GM23338 (cell line): ENCODE data around the gene METTL17. TPM values are rescaled to one million over a fixed set of nuclear protein-coding genes. Genes with fewer than 3 reads are reported as not detected.

Source experiments
- ATAC-seq: fragments of 200-7000 bp; cut with Tn5 transposase; 3 replicates; pipeline ENCODE4 v1.9.1; 2020
- DNase-seq: peaks from one replicate; pipeline ENCODE4 v3.0.0-alpha.2; 2015; ENCODE audit warnings: low spot score
- H2AFZ ChIP-seq: fragments of 200-600 bp; sonication (generic); 2 replicates; pipeline ENCODE4 v1.8.0; 2016; ENCODE audit warnings: antibody characterized with exemption, mild to moderate bottlenecking, moderate library complexity
- H3F3A ChIP-seq: fragments of 200-600 bp; sonication (generic); replicated peaks from 2 replicates; pipeline ENCODE4 v1.8.0; 2017; ENCODE audit warnings: antibody characterized with exemption, mixed run types, low read depth
- H3K27ac ChIP-seq: fragments of 200-600 bp; sonication (generic); 2 replicates; pipeline ENCODE4 v1.6.1; 2016; ENCODE audit warnings: low read depth
- H3K27me3 ChIP-seq: fragments of 200-600 bp; sonication (generic); 2 replicates; pipeline ENCODE4 v1.8.0; 2016; ENCODE audit warnings: mild to moderate bottlenecking, mixed run types, moderate library complexity; ENCODE audit not compliant: insufficient read depth
- H3K36me3 ChIP-seq: fragments of 200-600 bp; sonication (generic); 2 replicates; pipeline ENCODE4 v1.8.0; 2016; ENCODE audit warnings: mild to moderate bottlenecking; ENCODE audit not compliant: insufficient read depth
- H3K4me1 ChIP-seq: fragments of 200-600 bp; sonication (generic); 2 replicates; pipeline ENCODE4 v1.8.0; 2016; ENCODE audit warnings: mild to moderate bottlenecking, moderate library complexity; ENCODE audit not compliant: insufficient read depth
- H3K4me2 ChIP-seq: fragments of 200-600 bp; sonication (generic); 2 replicates; pipeline ENCODE4 v1.7.1; 2017; ENCODE audit warnings: mixed run types
- H3K4me3 ChIP-seq: fragments of 200-600 bp; sonication (generic); 2 replicates; pipeline ENCODE4 v1.6.1; 2016; ENCODE audit warnings: mixed run types
- H3K79me2 ChIP-seq: fragments of 200-600 bp; sonication (generic); replicated peaks from 2 replicates; pipeline ENCODE4 v1.8.0; 2017; ENCODE audit warnings: mild to moderate bottlenecking; ENCODE audit not compliant: insufficient read depth
- H3K9me2 ChIP-seq: fragments of 200-600 bp; sonication (generic); 2 replicates; pipeline ENCODE4 v1.8.0; 2017; ENCODE audit not compliant: insufficient read depth
- H4K20me1 ChIP-seq: fragments of 200-600 bp; sonication (generic); replicated peaks from 2 replicates; pipeline ENCODE4 v1.8.0; 2017; ENCODE audit warnings: mild to moderate bottlenecking; ENCODE audit not compliant: insufficient read depth
- H3K27ac Mint-ChIP-seq: 2 replicates; pipeline ENCODE4 v1.8.0; 2020; ENCODE audit warnings: inconsistent platforms, mild to moderate bottlenecking, moderate library complexity, mixed read lengths
- H3K27me3 Mint-ChIP-seq: 3 replicates; pipeline ENCODE4 v1.8.0; 2022; ENCODE audit warnings: low read depth, mild to moderate bottlenecking, moderate library complexity, mixed read lengths, inconsistent platforms; ENCODE audit not compliant: insufficient read depth, poor library complexity
- H3K36me3 Mint-ChIP-seq: 3 replicates; pipeline ENCODE4 v1.8.0; 2021; ENCODE audit warnings: low read depth, mild to moderate bottlenecking, inconsistent platforms, moderate library complexity, mixed read lengths
- H3K4me1 Mint-ChIP-seq: 3 replicates; pipeline ENCODE4 v1.8.0; 2020; ENCODE audit warnings: mild to moderate bottlenecking, inconsistent platforms, mixed read lengths
- H3K4me3 Mint-ChIP-seq: 3 replicates; pipeline ENCODE4 v1.8.0; 2021; ENCODE audit warnings: moderate library complexity, mild to moderate bottlenecking, inconsistent platforms, mixed read lengths
- H3K9me3 Mint-ChIP-seq: 3 replicates; pipeline ENCODE4 v1.8.0; 2020; ENCODE audit warnings: moderate library complexity, mild to moderate bottlenecking, inconsistent platforms, mixed read lengths
- CREB1 ChIP-seq: fragments of 250-450 bp; sonication (Bioruptor Pico); IDR thresholded peaks from 2 replicates; pipeline ENCODE4 v1.5.0; 2020; ENCODE audit warnings: low read depth, mild to moderate bottlenecking, moderate library complexity
- EZH2 ChIP-seq: fragments of 200-600 bp; sonication (generic); IDR thresholded peaks from one replicate; pipeline ENCODE4 v1.8.0; 2017; ENCODE audit warnings: antibody characterized with exemption, mild to moderate bottlenecking, low read depth; ENCODE audit not compliant: unreplicated experiment
- EZH2phosphoT487 ChIP-seq: fragments of 200-600 bp; sonication (generic); IDR thresholded peaks from one replicate; pipeline ENCODE4 v1.8.1; 2018; ENCODE audit warnings: antibody characterized with exemption; ENCODE audit not compliant: unreplicated experiment
- JUNB ChIP-seq: IDR thresholded peaks from one replicate; pipeline ENCODE4 v1.6.1; 2016; ENCODE audit warnings: antibody characterized with exemption; ENCODE audit not compliant: unreplicated experiment
- NANOG ChIP-seq: IDR thresholded peaks from 2 replicates; pipeline ENCODE4 v1.6.1; 2016; ENCODE audit warnings: antibody characterized with exemption, borderline replicate concordance
- POLR2AphosphoS5 ChIP-seq: IDR thresholded peaks from 2 replicates; pipeline ENCODE4 v1.6.1; 2016; ENCODE audit warnings: antibody characterized with exemption, low read depth
- STAT1 ChIP-seq: IDR thresholded peaks from one replicate; pipeline ENCODE4 v1.6.1; 2016; ENCODE audit warnings: antibody characterized with exemption; ENCODE audit not compliant: unreplicated experiment
- ZNF114 ChIP-seq: fragments of 250-450 bp; sonication (Bioruptor Pico); IDR thresholded peaks from 2 replicates; pipeline ENCODE4 v1.5.0; 2020; ENCODE audit warnings: mild to moderate bottlenecking, moderate library complexity
- ZNF331 ChIP-seq: fragments of 250-450 bp; sonication (Bioruptor Pico); IDR thresholded peaks from 2 replicates; pipeline ENCODE4 v1.5.0; 2020; ENCODE audit warnings: low read depth, mild to moderate bottlenecking, moderate library complexity
- polyA plus RNA-seq: library from polyadenylated mRNA; unstranded; fragments of >200 nt; fragmentation: Nextera tagmentation; extraction: Ambion mirVana; gene quantifications from 2 replicates; pipeline ENCODE4 v1.2.1, GENCODE V29; 2016
- total RNA-seq: library from RNA; depleted of rRNA; stranded (reverse); fragments of >200 nt; shearing (Covaris generic); gene quantifications from 2 replicates; pipeline ENCODE4 v1.2.3, GENCODE V29; 2014
- TF ChIP-seq, protein P1 (sequence below): IDR thresholded peaks from 2 replicates; pipeline ENCODE4 v1.6.1; 2016; ENCODE audit warnings: antibody characterized with exemption
- TF ChIP-seq, protein P2 (sequence below): IDR thresholded peaks from one replicate; pipeline ENCODE4 v1.6.1; 2018; ENCODE audit warnings: antibody characterized with exemption; ENCODE audit not compliant: unreplicated experiment
- TF ChIP-seq, protein P3 (sequence below): fragments of 250-450 bp; sonication (Bioruptor Pico); IDR thresholded peaks from 2 replicates; pipeline ENCODE4 v1.5.0; 2020; ENCODE audit warnings: mild to moderate bottlenecking, moderate library complexity
- TF ChIP-seq, protein P4 (sequence below), 2 experiments: fragments of 200-600 bp in 1 of 2; sonication (generic) in 1 of 2; conservative IDR thresholded peaks; 2 replicates each; pipeline versions ENCODE4 v1.5.1 to v1.6.1; 2016 to 2017; ENCODE audit warnings: antibody characterized with exemption in 2 of 2, low read depth in 2 of 2, mild to moderate bottlenecking in 2 of 2, moderate library complexity in 1 of 2

METTL17 gene
- total and polyA plus RNA-seq, 2 experiments from 2014 or later: 74.9 to 156 TPM

DNA sequence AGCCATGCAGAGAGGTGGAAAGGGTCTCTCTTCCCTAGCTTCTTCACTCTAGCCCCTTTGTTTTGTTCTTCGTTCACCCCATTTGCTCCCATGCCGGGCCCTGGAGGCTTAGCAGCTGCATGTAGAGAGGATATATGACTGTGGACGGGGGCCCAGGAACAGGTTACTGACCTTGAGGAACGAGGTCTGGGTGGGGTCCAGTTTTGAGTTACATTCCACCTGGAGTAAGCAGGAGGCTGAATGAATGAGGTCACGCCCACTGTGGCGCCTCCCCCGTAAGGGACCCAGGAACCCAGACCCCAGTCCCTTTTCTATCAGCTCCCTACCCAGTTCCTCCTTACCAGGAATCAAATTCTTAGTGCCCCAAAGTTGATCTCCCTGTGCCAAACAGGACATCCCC lies 28.5 kb downstream of the METTL17 start:
- ATAC-seq: no peak
- Mint-ChIP-seq H3K4me1 (peaks cover 20% of the 10 kb centered on the region), H3K9me3 (no peaks in the 10 kb centered on the region; the same call in 2 of the 3 replicates), H3K27ac (no peak overlapping the region), H3K4me3 (no peak overlapping the region), H3K27me3 (peaks cover 13% of the 10 kb centered on the region), H3K36me3 (peaks cover 19% of the 10 kb centered on the region)
- no peaks in the 10 kb centered on the region for H3K9me2 ChIP-seq
- no peak overlapping the region for H3K27ac ChIP-seq
- H3K4me2 ChIP-seq: no peak overlapping the region
- H3K4me1 ChIP-seq: peaks cover 12% of the 10 kb centered on the region; the same call in 1 of the 2 replicates
- no peaks in the 10 kb centered on the region for H4K20me1 ChIP-seq
- no peaks in the 10 kb centered on the region for H3K36me3 ChIP-seq
- peaks cover 11% of the 10 kb centered on the region for H3K27me3 ChIP-seq
- H3K4me3 ChIP-seq: no peak overlapping the region
- TF ChIP-seq EZH2: no peak
- TF ChIP-seq POLR2AphosphoS5: no peak
- TF ChIP-seq, protein P1, sequence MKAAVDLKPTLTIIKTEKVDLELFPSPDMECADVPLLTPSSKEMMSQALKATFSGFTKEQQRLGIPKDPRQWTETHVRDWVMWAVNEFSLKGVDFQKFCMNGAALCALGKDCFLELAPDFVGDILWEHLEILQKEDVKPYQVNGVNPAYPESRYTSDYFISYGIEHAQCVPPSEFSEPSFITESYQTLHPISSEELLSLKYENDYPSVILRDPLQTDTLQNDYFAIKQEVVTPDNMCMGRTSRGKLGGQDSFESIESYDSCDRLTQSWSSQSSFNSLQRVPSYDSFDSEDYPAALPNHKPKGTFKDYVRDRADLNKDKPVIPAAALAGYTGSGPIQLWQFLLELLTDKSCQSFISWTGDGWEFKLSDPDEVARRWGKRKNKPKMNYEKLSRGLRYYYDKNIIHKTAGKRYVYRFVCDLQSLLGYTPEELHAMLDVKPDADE: no peak
- TF ChIP-seq NANOG: no peak
- TF ChIP-seq, protein P2, sequence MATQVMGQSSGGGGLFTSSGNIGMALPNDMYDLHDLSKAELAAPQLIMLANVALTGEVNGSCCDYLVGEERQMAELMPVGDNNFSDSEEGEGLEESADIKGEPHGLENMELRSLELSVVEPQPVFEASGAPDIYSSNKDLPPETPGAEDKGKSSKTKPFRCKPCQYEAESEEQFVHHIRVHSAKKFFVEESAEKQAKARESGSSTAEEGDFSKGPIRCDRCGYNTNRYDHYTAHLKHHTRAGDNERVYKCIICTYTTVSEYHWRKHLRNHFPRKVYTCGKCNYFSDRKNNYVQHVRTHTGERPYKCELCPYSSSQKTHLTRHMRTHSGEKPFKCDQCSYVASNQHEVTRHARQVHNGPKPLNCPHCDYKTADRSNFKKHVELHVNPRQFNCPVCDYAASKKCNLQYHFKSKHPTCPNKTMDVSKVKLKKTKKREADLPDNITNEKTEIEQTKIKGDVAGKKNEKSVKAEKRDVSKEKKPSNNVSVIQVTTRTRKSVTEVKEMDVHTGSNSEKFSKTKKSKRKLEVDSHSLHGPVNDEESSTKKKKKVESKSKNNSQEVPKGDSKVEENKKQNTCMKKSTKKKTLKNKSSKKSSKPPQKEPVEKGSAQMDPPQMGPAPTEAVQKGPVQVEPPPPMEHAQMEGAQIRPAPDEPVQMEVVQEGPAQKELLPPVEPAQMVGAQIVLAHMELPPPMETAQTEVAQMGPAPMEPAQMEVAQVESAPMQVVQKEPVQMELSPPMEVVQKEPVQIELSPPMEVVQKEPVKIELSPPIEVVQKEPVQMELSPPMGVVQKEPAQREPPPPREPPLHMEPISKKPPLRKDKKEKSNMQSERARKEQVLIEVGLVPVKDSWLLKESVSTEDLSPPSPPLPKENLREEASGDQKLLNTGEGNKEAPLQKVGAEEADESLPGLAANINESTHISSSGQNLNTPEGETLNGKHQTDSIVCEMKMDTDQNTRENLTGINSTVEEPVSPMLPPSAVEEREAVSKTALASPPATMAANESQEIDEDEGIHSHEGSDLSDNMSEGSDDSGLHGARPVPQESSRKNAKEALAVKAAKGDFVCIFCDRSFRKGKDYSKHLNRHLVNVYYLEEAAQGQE: no peak
- TF ChIP-seq, protein P3, sequence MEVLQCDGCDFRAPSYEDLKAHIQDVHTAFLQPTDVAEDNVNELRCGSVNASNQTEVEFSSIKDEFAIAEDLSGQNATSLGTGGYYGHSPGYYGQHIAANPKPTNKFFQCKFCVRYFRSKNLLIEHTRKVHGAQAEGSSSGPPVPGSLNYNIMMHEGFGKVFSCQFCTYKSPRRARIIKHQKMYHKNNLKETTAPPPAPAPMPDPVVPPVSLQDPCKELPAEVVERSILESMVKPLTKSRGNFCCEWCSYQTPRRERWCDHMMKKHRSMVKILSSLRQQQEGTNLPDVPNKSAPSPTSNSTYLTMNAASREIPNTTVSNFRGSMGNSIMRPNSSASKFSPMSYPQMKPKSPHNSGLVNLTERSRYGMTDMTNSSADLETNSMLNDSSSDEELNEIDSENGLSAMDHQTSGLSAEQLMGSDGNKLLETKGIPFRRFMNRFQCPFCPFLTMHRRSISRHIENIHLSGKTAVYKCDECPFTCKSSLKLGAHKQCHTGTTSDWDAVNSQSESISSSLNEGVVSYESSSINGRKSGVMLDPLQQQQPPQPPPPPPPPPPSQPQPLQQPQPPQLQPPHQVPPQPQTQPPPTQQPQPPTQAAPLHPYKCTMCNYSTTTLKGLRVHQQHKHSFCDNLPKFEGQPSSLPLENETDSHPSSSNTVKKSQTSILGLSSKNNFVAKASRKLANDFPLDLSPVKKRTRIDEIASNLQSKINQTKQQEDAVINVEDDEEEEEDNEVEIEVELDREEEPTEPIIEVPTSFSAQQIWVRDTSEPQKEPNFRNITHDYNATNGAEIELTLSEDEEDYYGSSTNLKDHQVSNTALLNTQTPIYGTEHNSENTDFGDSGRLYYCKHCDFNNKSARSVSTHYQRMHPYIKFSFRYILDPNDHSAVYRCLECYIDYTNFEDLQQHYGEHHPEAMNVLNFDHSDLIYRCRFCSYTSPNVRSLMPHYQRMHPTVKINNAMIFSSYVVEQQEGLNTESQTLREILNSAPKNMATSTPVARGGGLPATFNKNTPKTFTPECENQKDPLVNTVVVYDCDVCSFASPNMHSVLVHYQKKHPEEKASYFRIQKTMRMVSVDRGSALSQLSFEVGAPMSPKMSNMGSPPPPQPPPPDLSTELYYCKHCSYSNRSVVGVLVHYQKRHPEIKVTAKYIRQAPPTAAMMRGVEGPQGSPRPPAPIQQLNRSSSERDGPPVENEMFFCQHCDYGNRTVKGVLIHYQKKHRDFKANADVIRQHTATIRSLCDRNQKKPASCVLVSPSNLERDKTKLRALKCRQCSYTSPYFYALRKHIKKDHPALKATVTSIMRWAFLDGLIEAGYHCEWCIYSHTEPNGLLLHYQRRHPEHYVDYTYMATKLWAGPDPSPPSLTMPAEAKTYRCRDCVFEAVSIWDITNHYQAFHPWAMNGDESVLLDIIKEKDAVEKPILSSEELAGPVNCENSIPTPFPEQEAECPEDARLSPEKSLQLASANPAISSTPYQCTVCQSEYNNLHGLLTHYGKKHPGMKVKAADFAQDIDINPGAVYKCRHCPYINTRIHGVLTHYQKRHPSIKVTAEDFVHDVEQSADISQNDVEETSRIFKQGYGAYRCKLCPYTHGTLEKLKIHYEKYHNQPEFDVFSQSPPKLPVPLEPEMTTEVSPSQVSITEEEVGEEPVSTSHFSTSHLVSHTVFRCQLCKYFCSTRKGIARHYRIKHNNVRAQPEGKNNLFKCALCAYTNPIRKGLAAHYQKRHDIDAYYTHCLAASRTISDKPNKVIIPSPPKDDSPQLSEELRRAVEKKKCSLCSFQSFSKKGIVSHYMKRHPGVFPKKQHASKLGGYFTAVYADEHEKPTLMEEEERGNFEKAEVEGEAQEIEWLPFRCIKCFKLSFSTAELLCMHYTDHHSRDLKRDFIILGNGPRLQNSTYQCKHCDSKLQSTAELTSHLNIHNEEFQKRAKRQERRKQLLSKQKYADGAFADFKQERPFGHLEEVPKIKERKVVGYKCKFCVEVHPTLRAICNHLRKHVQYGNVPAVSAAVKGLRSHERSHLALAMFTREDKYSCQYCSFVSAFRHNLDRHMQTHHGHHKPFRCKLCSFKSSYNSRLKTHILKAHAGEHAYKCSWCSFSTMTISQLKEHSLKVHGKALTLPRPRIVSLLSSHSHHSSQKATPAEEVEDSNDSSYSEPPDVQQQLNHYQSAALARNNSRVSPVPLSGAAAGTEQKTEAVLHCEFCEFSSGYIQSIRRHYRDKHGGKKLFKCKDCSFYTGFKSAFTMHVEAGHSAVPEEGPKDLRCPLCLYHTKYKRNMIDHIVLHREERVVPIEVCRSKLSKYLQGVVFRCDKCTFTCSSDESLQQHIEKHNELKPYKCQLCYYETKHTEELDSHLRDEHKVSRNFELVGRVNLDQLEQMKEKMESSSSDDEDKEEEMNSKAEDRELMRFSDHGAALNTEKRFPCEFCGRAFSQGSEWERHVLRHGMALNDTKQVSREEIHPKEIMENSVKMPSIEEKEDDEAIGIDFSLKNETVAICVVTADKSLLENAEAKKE: no peak
- TF ChIP-seq STAT1: no peak
- TF ChIP-seq EZH2phosphoT487: no peak
- no peak for TF ChIP-seq JUNB
- TF ChIP-seq ZNF114 (CRISPR knock-in tag): no peak
- TF ChIP-seq CREB1 (CRISPR knock-in tag): no peak
- TF ChIP-seq, protein P4, sequence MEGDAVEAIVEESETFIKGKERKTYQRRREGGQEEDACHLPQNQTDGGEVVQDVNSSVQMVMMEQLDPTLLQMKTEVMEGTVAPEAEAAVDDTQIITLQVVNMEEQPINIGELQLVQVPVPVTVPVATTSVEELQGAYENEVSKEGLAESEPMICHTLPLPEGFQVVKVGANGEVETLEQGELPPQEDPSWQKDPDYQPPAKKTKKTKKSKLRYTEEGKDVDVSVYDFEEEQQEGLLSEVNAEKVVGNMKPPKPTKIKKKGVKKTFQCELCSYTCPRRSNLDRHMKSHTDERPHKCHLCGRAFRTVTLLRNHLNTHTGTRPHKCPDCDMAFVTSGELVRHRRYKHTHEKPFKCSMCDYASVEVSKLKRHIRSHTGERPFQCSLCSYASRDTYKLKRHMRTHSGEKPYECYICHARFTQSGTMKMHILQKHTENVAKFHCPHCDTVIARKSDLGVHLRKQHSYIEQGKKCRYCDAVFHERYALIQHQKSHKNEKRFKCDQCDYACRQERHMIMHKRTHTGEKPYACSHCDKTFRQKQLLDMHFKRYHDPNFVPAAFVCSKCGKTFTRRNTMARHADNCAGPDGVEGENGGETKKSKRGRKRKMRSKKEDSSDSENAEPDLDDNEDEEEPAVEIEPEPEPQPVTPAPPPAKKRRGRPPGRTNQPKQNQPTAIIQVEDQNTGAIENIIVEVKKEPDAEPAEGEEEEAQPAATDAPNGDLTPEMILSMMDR (conservative IDR thresholded peaks at IDR 0.05; ENCODE audit: low read depth in 2 of 2): no peak
- TF ChIP-seq ZNF331 (CRISPR knock-in tag): no peak
- H2AFZ ChIP-seq: no peak overlapping the region
- DNase-seq: no peak
- H3F3A ChIP-seq: no peaks in the 10 kb centered on the region
- H3K79me2 ChIP-seq: no peaks in the 10 kb centered on the region
